ENCODE measurements around the gene KLHL21.
A peak's percentile ranks its signal among the peaks of the same experiment; 100 is the strongest.

DNA sequence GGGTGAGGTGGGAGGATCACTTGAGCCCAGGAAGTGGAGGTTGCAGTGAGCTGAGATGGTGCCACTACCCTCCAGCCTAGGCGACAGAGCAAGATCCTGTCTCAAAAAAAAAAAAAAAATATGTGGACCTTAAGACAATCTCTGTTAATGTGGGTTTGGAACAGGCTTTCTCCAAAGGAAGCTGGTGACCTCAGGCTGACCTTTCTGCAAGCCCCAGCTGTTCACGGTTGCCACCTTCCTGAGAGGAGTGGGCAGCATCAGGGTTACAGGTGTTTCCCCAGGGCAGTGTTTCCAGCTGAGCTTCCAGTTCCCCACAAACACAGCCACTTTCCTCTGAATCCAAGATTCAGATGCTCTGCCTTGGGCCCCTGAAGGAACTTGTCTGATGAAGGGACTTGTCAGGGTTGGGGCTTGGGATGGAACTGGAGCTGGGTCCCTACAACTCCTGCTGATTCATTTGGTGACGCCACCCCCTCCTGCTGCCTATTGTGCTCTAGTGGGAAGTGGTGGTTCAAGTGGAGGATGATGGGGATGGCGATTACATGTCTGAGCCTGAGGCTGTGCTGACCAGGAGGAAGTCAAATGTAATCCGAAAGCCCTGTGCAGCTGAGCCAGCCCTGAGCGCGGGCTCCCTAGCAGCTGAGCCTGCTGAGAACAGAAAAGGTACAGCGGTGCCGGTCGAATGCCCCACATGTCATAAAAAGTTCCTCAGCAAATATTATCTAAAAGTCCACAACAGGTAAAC, 20.9 kb downstream of the KLHL21 start:
- no peak for TF ChIP-seq FOXP1 (CRISPR knock-in tag; IDR thresholded peaks at IDR 0.05)
- no peak for TF ChIP-seq EZH2 (IDR thresholded peaks at IDR 0.05; ENCODE audit: borderline replicate concordance, low read depth, low read length)
- TF ChIP-seq ZNF785 (CRISPR knock-in tag; IDR thresholded peaks at IDR 0.05): no peak
- TF ChIP-seq CEBPB (tag; IDR thresholded peaks at IDR 0.05): no peak
- TF ChIP-seq ZNF277 (CRISPR knock-in tag; IDR thresholded peaks at IDR 0.05; ENCODE audit: borderline replicate concordance): no peak
- no peak for TF ChIP-seq ZZZ3 (IDR thresholded peaks at IDR 0.05)
- no peak for TF ChIP-seq EP300 (IDR thresholded peaks at IDR 0.05; ENCODE audit: low read length)
- no peak for TF ChIP-seq POLR2AphosphoS5 (IDR thresholded peaks at IDR 0.05; ENCODE audit: control insufficient read depth, insufficient read depth, low read depth, low read length)
- no peak for TF ChIP-seq PHF21A (IDR thresholded peaks at IDR 0.05; ENCODE audit: borderline replicate concordance, low read depth)
- no peak for TF ChIP-seq ZNF175 (CRISPR knock-in tag; IDR thresholded peaks at IDR 0.05; ENCODE audit: low read depth)
- TF ChIP-seq HDAC2 (IDR thresholded peaks at IDR 0.05): peak; percentile 36; the same call in 1 of the 2 replicates
- TF ChIP-seq CBX5 (IDR thresholded peaks at IDR 0.05; ENCODE audit: borderline replicate concordance, low read depth): no peak
